WTC11 (cell line): ENCODE measurements around the gene COL27A1. TPM values are rescaled to one million over a fixed set of nuclear protein-coding genes. Genes with fewer than 3 reads are reported as not detected.

Experiments used
- ATAC-seq: fragments of 200-7000 bp; cut with Tn5 transposase; 2 replicates; pipeline ENCODE4 v1.10.0; 2021; ENCODE audit warnings: mild to moderate bottlenecking, moderate library complexity
- CTCF ChIA-PET: fragments of 300-600 bp; sonication (Branson Sonifier 250); formaldehyde crosslinking; loops from one replicate; lab custom pipeline; 2021; ENCODE audit warnings: antibody characterized with exemption; lab: Charles Lee
- POLR2A ChIA-PET: fragments of 350-600 bp; sonication (Branson Sonifier 250); formaldehyde crosslinking; loops from one replicate; lab custom pipeline; 2021; ENCODE audit warnings: antibody characterized with exemption; lab: Charles Lee
- DNase-seq: peaks from one replicate; pipeline ENCODE4 v3.0.0; 2021; ENCODE audit warnings: low spot score
- H3K27ac Mint-ChIP-seq: 2 replicates; pipeline ENCODE4 v1.8.0; 2021; ENCODE audit warnings: mixed read lengths
- H3K27me3 Mint-ChIP-seq: 2 replicates; pipeline ENCODE4 v1.8.0; 2021; ENCODE audit warnings: low read depth, mild to moderate bottlenecking, moderate library complexity, mixed read lengths
- H3K36me3 Mint-ChIP-seq: 2 replicates; pipeline ENCODE4 v1.8.0; 2021; ENCODE audit warnings: mixed read lengths
- H3K4me1 Mint-ChIP-seq: 2 replicates; pipeline ENCODE4 v1.8.0; 2022; ENCODE audit warnings: mixed read lengths
- H3K4me3 Mint-ChIP-seq: 2 replicates; pipeline ENCODE4 v1.8.0; 2021; ENCODE audit warnings: mild to moderate bottlenecking, moderate library complexity, mixed read lengths
- H3K9me3 Mint-ChIP-seq: 2 replicates; pipeline ENCODE4 v1.8.0; 2021; ENCODE audit warnings: mixed read lengths
- CDX4 ChIP-seq: fragments of 250-450 bp; sonication (Bioruptor Pico); IDR thresholded peaks from 2 replicates; pipeline ENCODE4 v1.9.0; 2021; ENCODE audit warnings: moderate library complexity, mild to moderate bottlenecking, inconsistent platforms, borderline replicate concordance
- EMX1 ChIP-seq: fragments of 250-450 bp; sonication (Bioruptor Pico); IDR thresholded peaks from 2 replicates; pipeline ENCODE4 v1.8.0; 2021; ENCODE audit warnings: mild to moderate bottlenecking
- ESRRA ChIP-seq: sonication (generic); formaldehyde crosslinking; IDR thresholded peaks from 2 replicates; pipeline ENCODE4 v1.8.1; 2022; ENCODE audit warnings: mild to moderate bottlenecking, missing genetic modification reagents, borderline replicate concordance
- FOXK1 ChIP-seq: sonication (generic); formaldehyde crosslinking; IDR thresholded peaks from 2 replicates; pipeline ENCODE4 v1.8.0; 2022; ENCODE audit warnings: mild to moderate bottlenecking, moderate library complexity, missing genetic modification reagents
- FOXP1 ChIP-seq: sonication (generic); formaldehyde crosslinking; IDR thresholded peaks from 2 replicates; pipeline ENCODE4 v1.8.0; 2022; ENCODE audit warnings: missing genetic modification reagents, mild to moderate bottlenecking, moderate library complexity, borderline replicate concordance
- MLX ChIP-seq: sonication (generic); formaldehyde crosslinking; IDR thresholded peaks from 2 replicates; pipeline ENCODE4 v1.8.1; 2023; ENCODE audit warnings: mild to moderate bottlenecking, missing genetic modification reagents, moderate library complexity
- MYBL2 ChIP-seq: sonication (generic); formaldehyde crosslinking; IDR thresholded peaks from 2 replicates; pipeline ENCODE4 v1.8.1; 2023; ENCODE audit warnings: mild to moderate bottlenecking, moderate library complexity, missing genetic modification reagents
- ZBTB21 ChIP-seq: sonication (generic); formaldehyde crosslinking; IDR thresholded peaks from 2 replicates; pipeline ENCODE4 v1.8.1; 2023; ENCODE audit warnings: mild to moderate bottlenecking, missing genetic modification reagents, borderline replicate concordance
- ZNF219 ChIP-seq: sonication (generic); formaldehyde crosslinking; IDR thresholded peaks from 2 replicates; pipeline ENCODE4 v1.8.0; 2023; ENCODE audit warnings: missing genetic modification reagents, mild to moderate bottlenecking, borderline replicate concordance
- ZNF263 ChIP-seq: sonication (generic); formaldehyde crosslinking; IDR thresholded peaks from 2 replicates; pipeline ENCODE4 v1.8.1; 2022; ENCODE audit warnings: low read depth, mild to moderate bottlenecking, moderate library complexity, missing genetic modification reagents
- ZNF317 ChIP-seq: sonication (generic); formaldehyde crosslinking; IDR thresholded peaks from 2 replicates; pipeline ENCODE4 v1.8.1; 2023; ENCODE audit warnings: low read depth, mild to moderate bottlenecking, moderate library complexity, missing genetic modification reagents, borderline replicate concordance
- ZNF423 ChIP-seq: fragments of 250-450 bp; sonication (Bioruptor Pico); IDR thresholded peaks from 2 replicates; pipeline ENCODE4 v2.1.2; 2022; ENCODE audit warnings: mild to moderate bottlenecking, moderate library complexity
- ZNF512 ChIP-seq: sonication (generic); formaldehyde crosslinking; IDR thresholded peaks from 2 replicates; pipeline ENCODE4 v1.8.1; 2022; ENCODE audit warnings: missing genetic modification reagents, borderline replicate concordance
- total RNA-seq: library from RNA; stranded (reverse); gene quantifications from 3 replicates; pipeline ENCODE4 v1.2.3, GENCODE V29; 2021
- TF ChIP-seq, protein P1 (sequence below): sonication (generic); formaldehyde crosslinking; IDR thresholded peaks from 2 replicates; pipeline ENCODE4 v1.8.0; 2022; ENCODE audit warnings: mild to moderate bottlenecking, missing genetic modification reagents
- TF ChIP-seq, protein P2 (sequence below): sonication (generic); formaldehyde crosslinking; IDR thresholded peaks from 2 replicates; pipeline ENCODE4 v1.8.0; 2022; ENCODE audit warnings: mild to moderate bottlenecking, missing genetic modification reagents
- TF ChIP-seq, protein P3 (sequence below): sonication (generic); formaldehyde crosslinking; IDR thresholded peaks from 2 replicates; pipeline ENCODE4 v1.8.0; 2022; ENCODE audit warnings: mild to moderate bottlenecking, missing genetic modification reagents
- TF ChIP-seq, protein P4 (sequence below): sonication (generic); formaldehyde crosslinking; IDR thresholded peaks from 2 replicates; pipeline ENCODE4 v1.8.1; 2023; ENCODE audit warnings: mild to moderate bottlenecking, missing genetic modification reagents, borderline replicate concordance

The COL27A1 gene
- total RNA-seq, 1 experiment from 2014 or later, result 47.5 TPM

DNA sequence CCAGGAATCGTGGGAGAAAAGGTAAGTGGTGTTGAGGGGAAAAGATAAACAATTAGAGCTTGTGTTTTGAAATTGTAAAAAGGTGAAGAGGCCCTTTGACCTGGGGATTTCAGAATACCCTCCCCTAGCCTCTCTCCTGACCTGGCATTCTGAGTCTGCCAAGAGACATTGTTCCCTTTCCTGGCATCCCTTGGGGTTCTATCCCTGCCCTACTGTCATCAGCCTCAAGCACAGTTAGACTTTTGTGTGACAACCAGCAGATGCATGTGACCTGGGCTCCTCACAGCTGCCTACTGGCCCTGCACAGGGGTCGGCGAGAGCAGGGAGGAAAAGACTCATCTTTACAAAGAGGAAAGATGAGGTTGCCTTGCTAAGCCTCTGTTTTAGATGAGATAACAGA is 95.3 kb downstream of the COL27A1 start:
- no peaks in the 10 kb centered on the region for H3K27me3 Mint-ChIP-seq
- peak overlapping the region; percentile 50; the same call in 1 of the 2 replicates for H3K27ac Mint-ChIP-seq
- no peak for TF ChIP-seq MYBL2
- TF ChIP-seq ZNF263 (CRISPR knock-in tag), result no peak
- TF ChIP-seq FOXK1 (CRISPR knock-in tag), result no peak
- TF ChIP-seq ZNF219 (CRISPR knock-in tag), result no peak
- no peak for TF ChIP-seq MLX
- TF ChIP-seq, protein P1, sequence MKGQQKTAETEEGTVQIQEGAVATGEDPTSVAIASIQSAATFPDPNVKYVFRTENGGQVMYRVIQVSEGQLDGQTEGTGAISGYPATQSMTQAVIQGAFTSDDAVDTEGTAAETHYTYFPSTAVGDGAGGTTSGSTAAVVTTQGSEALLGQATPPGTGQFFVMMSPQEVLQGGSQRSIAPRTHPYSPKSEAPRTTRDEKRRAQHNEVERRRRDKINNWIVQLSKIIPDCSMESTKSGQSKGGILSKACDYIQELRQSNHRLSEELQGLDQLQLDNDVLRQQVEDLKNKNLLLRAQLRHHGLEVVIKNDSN (CRISPR knock-in tag), result no peak
- TF ChIP-seq, protein P2, sequence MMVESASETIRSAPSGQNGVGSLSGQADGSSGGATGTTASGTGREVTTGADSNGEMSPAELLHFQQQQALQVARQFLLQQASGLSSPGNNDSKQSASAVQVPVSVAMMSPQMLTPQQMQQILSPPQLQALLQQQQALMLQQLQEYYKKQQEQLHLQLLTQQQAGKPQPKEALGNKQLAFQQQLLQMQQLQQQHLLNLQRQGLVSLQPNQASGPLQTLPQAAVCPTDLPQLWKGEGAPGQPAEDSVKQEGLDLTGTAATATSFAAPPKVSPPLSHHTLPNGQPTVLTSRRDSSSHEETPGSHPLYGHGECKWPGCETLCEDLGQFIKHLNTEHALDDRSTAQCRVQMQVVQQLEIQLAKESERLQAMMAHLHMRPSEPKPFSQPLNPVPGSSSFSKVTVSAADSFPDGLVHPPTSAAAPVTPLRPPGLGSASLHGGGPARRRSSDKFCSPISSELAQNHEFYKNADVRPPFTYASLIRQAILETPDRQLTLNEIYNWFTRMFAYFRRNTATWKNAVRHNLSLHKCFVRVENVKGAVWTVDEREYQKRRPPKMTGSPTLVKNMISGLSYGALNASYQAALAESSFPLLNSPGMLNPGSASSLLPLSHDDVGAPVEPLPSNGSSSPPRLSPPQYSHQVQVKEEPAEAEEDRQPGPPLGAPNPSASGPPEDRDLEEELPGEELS, result no peak
- TF ChIP-seq ESRRA (CRISPR knock-in tag), result no peak
- TF ChIP-seq ZBTB21 (CRISPR knock-in tag), result no peak
- no peak for TF ChIP-seq CDX4 (CRISPR knock-in tag)
- no peak for TF ChIP-seq EMX1 (CRISPR knock-in tag)
- H3K4me3 Mint-ChIP-seq, result no peak overlapping the region
- 0 out of 2 replicates have a peak, but pooled peaks cover 3% of the 10 kb centered on the region for H3K36me3 Mint-ChIP-seq
- CTCF ChIA-PET, result interaction anchor here (0.6 to 1.3 kb wide), 4 partner anchors 40 to 168 kb away, joined by 3 to 7 read pairs (median 6); no protein-coding TSS in a partner anchor
- peaks cover 9% of the 10 kb centered on the region for H3K4me1 Mint-ChIP-seq
- POLR2A ChIA-PET, result no interaction called here
- DNase-seq (no peak), ATAC-seq (no peak)
- H3K9me3 Mint-ChIP-seq, result no peaks in the 10 kb centered on the region

GRCh38 chr9:114252394-114252793 is 97.1 kb downstream of the COL27A1 start:
- ATAC-seq (no peak), DNase-seq (no peak)
- Mint-ChIP-seq H3K27ac (no peak overlapping the region), H3K9me3 (no peaks in the 10 kb centered on the region), H3K4me1 (no peaks in the 10 kb centered on the region), H3K36me3 (no peaks in the 10 kb centered on the region), H3K4me3 (no peak overlapping the region), H3K27me3 (no peaks in the 10 kb centered on the region)
- ChIA-PET POLR2A (no interaction called here), CTCF (no interaction called here)
- no peak for TF ChIP-seq ZNF317 (CRISPR knock-in tag)
- no peak for TF ChIP-seq ZNF512 (CRISPR knock-in tag)
- TF ChIP-seq, protein P3, sequence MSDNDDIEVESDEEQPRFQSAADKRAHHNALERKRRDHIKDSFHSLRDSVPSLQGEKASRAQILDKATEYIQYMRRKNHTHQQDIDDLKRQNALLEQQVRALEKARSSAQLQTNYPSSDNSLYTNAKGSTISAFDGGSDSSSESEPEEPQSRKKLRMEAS, result no peak
- TF ChIP-seq ZNF423, result no peak
- no peak for TF ChIP-seq FOXP1
- TF ChIP-seq, protein P4, sequence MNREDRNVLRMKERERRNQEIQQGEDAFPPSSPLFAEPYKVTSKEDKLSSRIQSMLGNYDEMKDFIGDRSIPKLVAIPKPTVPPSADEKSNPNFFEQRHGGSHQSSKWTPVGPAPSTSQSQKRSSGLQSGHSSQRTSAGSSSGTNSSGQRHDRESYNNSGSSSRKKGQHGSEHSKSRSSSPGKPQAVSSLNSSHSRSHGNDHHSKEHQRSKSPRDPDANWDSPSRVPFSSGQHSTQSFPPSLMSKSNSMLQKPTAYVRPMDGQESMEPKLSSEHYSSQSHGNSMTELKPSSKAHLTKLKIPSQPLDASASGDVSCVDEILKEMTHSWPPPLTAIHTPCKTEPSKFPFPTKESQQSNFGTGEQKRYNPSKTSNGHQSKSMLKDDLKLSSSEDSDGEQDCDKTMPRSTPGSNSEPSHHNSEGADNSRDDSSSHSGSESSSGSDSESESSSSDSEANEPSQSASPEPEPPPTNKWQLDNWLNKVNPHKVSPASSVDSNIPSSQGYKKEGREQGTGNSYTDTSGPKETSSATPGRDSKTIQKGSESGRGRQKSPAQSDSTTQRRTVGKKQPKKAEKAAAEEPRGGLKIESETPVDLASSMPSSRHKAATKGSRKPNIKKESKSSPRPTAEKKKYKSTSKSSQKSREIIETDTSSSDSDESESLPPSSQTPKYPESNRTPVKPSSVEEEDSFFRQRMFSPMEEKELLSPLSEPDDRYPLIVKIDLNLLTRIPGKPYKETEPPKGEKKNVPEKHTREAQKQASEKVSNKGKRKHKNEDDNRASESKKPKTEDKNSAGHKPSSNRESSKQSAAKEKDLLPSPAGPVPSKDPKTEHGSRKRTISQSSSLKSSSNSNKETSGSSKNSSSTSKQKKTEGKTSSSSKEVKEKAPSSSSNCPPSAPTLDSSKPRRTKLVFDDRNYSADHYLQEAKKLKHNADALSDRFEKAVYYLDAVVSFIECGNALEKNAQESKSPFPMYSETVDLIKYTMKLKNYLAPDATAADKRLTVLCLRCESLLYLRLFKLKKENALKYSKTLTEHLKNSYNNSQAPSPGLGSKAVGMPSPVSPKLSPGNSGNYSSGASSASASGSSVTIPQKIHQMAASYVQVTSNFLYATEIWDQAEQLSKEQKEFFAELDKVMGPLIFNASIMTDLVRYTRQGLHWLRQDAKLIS, result no peak
- no peak for TF ChIP-seq ESRRA (CRISPR knock-in tag)
